CD4-positive, alpha-beta T cell treated with Interferon gamma for 1 hour (primary cell): Measurements from ENCODE around the gene CLIP1.
"Not testable (repeated sequence)": the region's sequence is repeated elsewhere in the genome, so short reads cannot be mapped to it uniquely, and the experiment has no call there.

ENCODE experiments used
- DNase-seq: peaks from one replicate; pipeline ENCODE4 v3.0.0-alpha.2; 2020

The CLIP1 gene

DNA sequence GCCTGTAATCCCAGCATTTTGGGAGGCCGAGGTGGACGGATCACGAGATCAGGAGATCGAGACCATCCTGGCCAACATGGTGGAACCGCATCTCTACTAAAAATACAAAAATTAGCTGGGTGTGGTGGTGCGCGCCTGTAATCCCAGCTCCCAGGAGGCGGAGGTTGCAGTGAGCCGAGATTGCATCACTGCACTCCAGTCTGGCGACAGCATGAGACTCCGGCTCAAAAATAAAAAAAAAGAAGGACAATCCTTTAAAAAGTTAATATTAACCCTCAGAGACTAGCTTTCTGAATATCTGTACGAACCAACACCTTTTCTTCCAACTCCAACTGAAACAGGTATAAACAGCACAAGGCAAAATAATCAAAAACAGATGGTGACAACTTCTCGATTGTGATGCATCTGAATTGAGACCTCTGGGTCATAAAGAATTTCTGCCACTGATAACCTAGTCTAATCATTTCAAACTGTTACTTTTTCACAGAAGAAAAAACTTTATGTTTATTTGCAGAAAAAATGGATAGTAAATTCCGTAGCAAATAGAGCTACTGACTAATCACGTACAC is 27.8 kb downstream of the CLIP1 start:
- no peak for DNase-seq

DNA sequence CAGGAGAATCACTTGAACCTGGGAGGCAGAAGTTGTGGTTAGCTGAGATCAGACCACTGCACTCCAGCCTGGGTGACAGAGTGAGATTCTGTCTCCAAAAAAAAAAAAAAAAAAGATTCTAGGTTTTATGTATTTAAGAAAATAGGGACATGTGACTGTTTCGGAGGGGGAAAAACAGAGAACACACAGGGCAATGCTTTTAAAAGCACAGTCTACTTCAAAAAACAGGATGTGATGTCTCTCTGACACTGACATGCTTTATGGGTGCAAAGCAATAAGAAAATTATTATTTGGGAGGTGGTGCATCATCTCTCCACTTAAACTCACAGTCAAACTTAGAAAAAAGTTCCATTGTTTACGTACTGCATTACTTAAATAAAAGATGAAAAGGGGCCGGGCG is 28.7 kb downstream of the CLIP1 start:
- peak; percentile 13 for DNase-seq

DNA sequence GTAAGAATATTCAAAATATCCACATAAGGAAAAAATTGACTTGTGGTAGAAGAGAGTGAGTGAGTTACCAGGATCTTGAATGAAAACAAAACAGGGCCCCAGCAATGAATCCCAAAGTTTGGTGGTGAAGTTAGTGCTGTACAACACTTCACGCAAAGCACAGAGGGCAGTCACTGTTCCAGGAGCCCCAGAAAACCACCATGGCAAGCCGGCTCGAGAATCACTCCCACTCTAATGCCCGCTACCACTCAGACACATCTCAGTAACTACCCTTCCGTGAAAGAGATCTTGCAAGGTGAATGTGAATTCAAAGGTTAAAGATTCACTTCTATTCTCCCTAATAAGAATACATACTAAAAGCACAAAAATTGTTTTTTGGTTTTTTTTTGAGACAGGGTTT is 30.1 kb downstream of the CLIP1 start:
- no peak for DNase-seq

DNA sequence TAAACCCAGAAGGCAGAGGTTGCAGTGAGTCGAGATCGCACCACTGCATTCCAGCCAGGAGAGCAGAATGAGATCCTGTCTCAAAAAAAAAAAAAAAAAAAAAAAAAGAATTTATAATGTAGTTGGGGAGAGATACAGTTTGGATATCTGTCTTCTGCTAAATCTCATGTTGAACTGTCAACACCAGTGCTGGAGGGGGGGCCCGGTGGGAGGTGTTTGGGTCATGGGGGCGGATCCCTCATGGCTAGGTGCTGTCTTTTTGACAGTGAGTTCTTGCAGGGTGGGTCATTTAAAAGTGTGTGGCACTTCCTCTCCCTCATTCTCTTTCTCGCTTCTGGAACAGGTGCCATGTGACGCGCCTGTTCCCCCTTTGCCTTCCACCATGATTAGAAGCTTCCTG is 32.8 kb downstream of the CLIP1 start:
- DNase-seq = no peak

DNA sequence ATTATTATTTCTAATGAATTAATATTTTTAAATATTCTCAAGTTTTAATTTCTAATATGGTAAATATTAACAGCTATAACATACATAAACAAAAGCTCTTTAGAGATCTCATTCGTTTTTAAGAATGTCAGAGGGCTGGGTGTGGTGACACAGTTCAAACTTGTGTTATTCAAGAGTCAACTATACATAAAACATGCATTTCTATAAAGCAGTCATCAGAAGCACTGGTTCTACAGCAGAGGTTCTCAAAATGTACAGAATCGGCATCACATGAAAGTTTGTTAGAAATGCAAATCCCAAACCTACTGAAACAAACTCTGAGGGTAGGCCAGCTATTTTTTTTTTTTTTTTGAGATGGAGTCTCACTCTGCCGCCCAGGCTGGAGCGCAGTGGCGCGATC is 34.6 kb downstream of the CLIP1 start:
- DNase-seq = no peak

DNA sequence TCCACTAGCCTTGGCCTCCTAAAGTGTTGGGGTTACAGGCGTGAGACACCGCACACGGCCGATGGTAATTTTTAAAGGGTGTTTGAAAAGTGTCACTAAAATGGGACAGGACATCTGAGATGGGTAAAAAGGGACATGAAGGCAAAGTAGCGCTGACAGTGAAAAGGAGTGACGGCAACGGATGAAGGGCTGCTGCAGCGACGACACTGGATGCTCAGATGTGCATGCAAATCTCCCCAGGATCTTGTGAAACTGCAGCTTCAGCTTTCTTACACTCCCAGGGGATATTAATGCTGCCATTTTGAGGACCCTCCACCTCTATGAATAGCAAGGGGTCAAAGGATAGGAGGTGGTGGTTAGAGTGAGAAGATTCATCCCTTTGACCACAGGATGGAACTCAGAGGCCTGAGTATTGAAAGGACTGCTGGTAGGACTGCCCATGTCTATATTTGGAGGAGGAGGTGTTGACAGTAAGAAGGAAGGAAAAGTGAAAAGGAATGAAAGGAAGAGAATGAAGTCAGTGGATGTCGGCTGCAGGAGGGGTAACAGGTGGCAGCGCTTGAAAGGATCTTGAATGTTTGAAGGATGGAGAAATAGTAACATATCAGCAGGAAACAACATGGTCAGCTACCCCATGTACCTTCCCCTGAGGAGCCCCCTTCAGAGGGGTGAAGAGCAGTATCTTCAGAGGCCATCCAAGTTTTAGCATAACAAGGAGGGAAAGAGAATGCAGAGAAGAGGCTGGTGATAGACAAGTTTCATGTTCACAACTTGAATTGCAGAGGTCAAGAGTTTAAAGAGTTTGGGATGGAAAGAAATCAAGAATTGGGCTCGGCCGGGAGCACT is 37.1 kb downstream of the CLIP1 start:
- no peak for DNase-seq

DNA sequence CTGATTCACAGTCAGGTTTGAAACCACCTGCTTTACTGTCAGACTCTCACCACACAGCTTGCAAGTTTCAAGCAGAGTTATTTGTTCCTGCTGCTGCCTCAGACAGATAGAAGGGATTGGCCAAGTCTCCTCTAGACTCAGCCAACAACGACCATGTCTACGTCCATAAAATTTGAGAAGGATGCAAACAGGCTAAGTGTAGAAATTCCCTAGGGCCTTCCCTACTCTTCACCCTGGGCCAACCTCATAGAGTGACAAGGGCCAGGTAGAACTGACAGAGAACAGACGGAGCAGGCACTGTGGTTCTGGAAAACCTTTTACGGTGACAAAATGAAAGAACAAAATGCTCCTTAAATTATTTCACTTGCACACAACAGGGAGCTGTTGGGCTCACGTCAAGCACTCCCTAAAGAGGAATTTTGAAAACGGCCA is 39.5 kb downstream of the CLIP1 start:
- no peak for DNase-seq

DNA sequence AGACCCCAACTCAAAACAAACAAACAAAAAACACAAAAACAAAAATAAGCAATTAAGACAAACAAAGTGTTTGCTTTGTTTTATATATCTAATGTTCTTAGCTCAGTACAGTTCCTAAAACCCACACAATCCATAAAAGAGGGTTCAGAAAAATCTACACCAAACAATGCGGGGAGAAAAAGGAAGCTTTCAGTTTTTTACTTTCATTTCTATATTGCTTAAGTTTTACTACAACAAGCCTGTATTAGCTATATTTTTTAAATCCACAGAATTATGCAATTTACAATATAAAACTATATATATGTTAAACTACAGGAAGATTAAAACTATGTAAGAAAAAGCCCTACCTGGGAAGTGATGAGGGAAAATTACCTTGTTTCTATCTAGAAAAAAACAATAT is 41.4 kb downstream of the CLIP1 start:
- DNase-seq = no peak

DNA sequence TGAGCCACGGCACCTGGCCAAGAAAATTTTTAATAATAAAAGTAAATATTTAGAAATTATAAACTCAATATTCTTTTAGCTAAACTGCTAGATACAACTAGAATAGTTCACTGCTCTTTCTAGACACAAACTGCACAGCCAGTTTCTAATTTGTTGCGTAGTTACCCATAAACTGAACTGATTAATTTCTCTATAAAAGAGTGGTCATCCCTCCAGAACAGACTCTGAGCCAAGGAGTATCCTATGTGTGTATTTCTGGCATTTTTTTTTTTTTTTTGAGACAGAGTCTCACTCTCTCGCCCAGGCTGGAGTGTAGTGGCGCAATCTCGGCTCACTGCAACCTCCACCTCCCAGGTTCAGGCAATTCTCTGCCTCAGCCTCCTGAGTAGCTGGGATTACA is 45.7 kb downstream of the CLIP1 start:
- not testable (repeated sequence) for DNase-seq

DNA sequence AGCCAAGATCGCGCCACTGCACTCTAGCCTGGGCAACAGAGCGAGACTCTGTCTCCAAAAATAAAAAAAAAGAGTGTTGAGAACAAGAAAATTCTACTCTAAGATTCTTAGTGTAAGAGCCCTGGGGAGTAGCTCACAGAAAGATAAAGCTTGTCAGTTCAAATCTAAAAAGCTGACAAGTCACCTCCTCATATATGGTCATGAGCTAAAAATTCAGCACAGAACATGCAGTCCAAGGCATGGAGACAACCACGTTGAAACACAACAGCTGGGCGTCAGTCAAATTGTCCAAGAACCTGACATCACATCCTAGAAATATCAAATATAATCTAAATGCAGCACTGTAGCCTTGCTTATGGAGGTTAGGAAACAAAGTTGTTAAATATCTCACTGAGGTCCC is 47.8 kb downstream of the CLIP1 start:
- no peak for DNase-seq

DNA sequence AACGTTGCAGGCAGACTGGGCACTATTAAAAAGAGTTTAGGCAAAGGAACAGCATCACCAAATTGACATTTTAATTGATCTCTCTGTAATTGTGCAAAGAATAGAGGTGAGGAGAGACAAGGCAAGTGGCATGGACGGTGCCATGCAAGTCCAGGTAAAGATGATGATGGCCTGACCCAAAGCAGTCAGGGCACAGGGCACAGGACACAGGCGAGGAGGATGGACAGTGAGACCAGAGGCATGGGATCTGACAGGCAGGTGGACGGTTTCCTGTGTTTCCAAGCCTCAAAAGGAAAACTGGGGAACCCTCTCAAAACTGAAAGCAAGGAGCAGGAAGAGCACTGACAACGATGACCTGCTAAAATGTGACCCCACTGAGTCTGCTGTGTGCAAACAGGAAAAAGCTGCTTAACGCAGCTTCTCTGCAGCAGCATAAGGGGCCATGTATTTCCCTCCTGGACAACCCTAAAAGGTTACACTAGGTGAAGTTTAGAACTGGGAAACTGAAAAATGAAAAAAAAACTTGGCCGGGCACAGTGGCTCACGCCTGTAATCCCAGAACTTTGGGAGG is 50.9 kb downstream of the CLIP1 start:
- no peak for DNase-seq

DNA sequence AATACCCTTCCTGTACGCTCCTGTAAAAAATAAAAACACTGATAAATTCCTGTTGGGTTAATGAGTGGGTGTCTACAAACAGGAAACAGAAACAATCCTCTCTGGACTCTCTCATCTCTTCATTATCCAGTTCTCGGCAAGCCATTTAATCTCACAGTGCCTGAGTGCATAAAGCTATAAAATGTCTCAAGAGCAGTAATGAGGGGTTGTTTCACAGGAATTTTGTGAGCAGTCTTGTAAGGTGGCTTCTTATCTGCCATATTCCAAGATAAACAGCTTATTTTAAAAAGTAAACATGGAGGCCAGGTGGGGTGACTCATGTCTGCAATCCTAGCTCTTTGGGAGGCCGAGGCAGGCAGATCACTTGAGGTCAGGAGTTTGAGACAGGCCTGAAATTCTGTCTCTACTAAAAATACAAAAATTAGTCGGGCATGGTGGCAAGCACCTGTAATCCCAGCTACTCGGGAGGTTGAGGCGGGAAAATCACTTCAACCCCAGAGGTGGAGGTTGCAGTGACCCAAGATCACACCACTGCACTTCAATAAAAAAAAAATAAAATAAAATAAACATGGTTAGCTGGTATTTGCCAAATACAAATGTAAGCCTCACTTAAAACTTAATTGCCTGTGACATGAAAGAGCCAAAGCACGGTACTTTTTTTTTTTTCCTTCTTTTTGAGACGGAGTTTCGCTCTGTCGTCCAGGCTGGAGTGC is 54.0 kb downstream of the CLIP1 start:
- DNase-seq = no peak

DNA sequence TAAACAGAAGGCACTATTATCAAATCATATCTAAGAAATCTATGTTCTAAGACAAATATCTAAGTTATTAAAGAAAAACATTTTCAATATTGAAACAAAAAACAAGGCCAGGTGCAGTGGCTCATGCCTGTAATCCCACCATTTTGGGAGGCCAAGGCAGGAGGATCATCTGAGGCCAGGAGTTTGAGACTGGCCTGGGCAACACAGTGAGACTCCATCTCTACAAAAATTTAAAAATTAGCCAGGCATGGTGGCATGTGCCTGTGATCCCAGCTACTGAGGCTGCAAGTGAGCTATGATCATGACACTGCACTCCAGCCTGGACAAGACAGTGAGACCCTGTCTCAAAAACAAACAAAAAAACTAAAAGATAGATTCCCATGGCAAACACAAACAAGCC is 54.8 kb downstream of the CLIP1 start:
- not testable (repeated sequence) for DNase-seq

DNA sequence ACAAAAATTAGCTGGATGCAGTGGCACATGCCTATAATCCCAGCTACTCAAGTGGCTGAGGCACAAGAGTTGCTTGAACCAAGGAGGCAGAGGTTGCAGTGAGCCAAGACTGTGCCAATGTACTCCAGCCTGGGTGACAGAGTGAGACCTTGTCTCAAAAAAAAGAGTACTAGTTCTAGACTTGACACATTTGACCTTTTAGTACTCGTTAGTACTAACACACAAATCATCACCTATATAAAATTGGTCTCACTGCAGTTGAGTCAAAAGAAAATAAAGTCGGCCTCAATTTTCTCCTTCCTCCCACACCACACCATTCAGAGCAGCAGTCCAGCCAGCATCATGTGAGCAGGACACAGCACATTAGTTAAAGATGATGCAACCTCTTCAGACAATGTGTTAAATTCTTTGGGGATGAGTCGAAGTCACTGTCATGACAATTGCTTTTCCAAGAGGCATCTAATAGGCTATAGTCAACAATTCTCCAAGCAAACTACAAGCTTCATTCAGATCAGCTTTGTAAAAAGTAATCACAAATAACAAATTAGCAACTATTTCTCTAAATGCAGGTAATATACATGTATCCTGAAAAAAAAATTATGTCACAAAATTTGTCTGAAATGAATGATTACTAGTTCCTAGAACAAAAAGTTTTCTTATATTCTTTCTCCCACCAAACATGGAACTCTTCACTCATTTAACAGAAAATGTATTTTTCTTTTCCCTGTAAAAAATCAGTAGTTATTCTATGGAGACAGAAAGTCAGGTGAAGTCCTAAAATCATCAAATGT is 55.6 kb downstream of the CLIP1 start:
- DNase-seq = no peak

DNA sequence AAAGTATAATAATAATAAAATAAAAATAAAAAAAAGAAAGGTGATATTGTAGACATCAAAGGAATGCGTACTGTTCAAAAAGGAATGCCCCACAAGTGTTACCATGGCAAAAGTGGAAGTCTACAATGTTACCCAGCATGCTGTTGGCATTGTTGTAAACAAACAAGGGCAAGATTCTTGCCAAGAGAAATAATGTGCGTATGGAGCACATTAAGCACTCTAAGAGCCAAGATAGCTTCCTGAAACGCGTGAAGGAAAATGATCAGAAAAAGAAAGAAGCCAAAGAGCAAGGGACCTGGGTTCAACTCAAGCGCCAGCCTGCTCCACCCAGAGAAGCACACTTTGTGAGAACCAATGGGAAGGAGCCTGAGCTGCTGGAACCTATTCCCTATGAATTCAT is 57.2 kb downstream of the CLIP1 start:
- not testable (repeated sequence) for DNase-seq

DNA sequence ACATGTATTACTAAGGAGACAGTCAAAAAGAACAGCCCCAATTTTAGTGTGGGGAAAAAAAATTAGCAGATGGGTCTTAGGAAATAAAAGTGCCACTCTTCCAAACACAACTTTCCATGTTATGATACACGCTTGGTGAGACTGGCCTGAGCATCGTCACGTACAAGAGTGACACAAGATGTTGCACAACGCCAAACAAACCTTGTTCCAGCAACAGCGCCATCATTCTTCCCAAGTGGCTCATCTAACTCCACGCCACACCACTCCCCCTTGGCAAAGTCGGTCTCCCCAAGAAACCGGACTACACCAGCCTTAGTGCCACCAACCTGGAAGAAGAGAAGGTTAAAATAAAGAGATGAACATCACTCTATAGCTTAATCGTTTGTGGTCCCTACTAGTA is 58.7 kb downstream of the CLIP1 start:
- no peak for DNase-seq

DNA sequence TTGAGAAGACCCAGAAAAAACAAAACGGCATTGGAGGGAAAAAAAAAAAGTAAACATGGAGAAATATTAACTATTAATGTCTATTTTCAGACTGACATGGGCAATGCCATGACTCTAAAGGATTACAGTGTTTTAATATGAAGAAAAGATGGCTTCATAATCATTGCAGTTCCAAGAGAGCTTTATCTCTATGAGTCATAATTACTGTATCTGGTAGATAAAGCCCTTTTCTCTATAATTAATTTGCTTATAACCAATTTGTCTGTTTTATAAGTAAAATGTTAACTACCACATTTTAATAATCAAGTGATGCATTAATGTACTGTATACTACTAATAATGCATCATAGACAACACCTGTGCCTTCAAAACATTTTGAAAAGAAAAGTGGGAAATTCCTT is 59.7 kb downstream of the CLIP1 start:
- no peak for DNase-seq

DNA sequence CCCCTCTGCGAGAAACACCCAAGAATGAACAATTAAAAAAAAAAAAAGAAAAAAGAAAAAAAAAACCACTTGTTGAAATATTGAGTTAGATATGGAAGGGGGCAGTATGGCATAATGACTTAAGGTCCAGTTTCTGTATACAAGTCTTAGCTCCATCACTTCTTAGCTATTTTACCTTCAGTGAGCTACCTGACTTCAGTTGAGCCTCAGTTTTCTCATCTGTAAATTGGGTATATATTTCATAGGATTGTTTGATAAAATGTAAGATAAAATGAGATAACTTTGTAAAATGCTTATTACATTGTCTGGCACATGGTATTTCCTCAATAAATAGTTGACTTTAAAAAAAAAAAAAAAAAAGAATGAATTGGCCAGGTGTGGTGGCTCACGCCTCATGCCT is 64.1 kb downstream of the CLIP1 start:
- DNase-seq = not testable (repeated sequence)

DNA sequence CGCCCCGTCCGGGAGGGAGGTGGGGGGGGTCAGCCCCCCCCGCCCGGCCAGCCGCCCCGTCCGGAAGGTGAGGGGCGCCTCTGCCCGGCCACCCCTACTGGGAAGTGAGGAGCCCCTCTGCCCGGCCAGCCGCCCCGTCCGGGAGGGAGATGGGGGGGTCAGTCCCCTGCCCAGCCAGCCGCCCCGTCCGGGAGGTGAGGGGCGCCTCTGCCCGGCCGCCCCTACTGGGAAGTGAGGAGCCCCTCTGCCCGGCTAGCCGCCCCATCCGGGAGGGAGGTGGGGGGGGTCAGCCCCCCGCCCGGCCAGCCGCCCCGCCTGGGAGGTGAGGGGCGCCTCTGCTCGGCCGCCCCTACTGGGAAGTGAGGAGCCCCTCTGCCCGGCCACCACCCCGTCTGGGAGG is 64.9 kb downstream of the CLIP1 start:
- not testable (repeated sequence) for DNase-seq

DNA sequence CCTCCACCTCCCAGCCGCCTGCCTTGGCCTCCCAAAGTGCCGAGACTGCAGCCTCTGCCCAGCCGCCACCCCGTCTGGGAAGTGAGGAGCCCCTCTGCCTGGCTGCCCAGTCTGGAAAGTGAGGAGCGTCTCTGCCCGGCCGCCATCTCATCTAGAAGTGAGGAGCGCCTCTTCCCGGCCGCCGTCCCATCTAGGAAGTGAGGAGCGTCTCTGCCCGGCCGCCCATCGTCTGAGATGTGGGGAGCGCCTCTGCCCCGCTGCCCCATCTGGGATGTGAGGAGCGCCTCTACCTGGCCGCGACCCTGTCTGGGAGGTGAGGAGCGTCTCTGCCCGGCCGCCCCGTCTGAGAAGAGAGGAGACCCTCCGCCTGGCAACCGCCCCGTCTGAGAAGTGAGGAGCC is 65.5 kb downstream of the CLIP1 start:
- not testable (repeated sequence) for DNase-seq

DNA sequence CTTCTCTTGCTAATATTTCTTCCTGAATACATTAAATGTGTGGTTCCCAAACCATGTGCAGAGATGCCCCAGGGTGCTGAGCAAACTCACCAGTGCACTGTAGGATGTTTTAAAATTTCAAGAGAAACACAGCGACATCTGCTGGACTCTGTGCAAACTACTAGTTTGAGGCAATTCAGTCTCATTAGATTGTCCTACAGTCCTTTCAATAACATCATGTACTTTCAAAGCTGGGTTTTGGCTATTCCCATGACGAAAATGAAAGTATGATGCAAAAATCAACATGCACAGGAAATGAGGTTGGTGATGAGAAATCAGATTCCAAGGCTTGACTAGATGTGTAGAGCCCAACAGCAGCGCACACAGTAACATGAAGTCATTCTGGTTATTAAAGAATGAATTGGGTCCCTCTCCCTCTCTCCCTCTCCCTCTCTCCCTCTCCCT is 66.3 kb downstream of the CLIP1 start:
- DNase-seq = peak; percentile 23

DNA sequence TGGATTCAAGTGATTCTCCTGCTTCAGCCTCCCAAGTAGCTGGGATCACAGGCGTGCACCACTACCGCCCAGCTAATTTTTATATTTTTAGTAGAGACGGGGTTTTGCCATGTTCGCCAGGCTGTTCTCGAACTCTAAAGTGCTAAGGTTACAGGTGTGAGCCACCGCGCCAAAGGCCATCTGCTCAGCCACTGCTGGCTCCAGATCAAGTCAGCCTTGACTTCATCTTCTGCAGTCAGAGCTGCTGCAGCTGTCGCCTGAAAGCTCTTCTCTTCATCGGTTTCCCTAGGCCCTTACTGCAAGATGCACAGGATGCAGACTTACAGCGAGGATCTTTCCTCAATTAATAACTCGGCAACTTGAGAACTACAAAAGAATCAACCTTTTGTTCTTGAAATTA is 66.8 kb downstream of the CLIP1 start:
- DNase-seq = no peak
